Measurements from ENCODE around the gene PRMT6. TPM values are rescaled to one million over a fixed set of nuclear protein-coding genes. Genes with fewer than 3 reads are reported as not detected.

The PRMT6 gene
- total and polyA plus RNA-seq, 4 donors: 23.9 to 35.4 (median 29.5) TPM

Other genes with a start within 250 kb of the PRMT6 start
- gene NTNG1, start 84.4 kb downstream of the PRMT6 start, total RNA-seq: 10 to 100 TPM; 19.8 to 26.8 TPM
- gene NTNG1, start 84.4 kb downstream of the PRMT6 start, polyA plus RNA-seq (ENCODE audit: insufficient read length in 2 of 2): 10 to 100 TPM; 24.5 to 26.0 TPM

Data from spinal cord (tissue), 4 donors.